ENCODE results near the gene ZER1. TPM values are rescaled to one million over a fixed set of nuclear protein-coding genes. Genes with fewer than 3 reads are reported as not detected.
"Not testable (repeated sequence)": the region's sequence is repeated elsewhere in the genome, so short reads cannot be mapped to it uniquely, and the experiment has no call there.

The ZER1 gene
- total RNA-seq, 2 donors from 2014 or later = 16.0 to 28.5 TPM

DNA sequence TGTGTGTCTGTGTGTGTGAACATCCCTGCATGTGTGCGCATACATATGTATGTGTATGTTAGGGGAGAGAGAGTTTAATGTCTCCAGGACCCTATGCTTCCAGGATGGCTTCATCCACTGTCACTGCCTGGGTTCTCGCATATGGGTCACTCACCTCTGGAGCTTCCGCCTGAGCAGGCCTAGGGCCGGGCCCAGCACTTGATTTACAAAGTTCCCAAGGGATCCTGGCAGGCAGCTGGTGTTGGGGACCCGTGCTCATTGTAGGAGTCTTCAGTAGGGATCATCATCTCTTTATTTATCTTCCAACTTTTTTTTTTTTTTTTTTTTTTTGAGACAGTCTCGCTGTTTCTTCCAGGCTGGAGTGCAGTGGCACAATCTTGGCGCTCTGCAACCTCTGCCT lies 28.3 kb upstream of the ZER1 start:
- H3K27me3 Mint-ChIP-seq = no peaks in the 10 kb centered on the region
- no peak overlapping the region for H3K4me3 Mint-ChIP-seq
- peaks cover 89% of the 10 kb centered on the region for H3K36me3 Mint-ChIP-seq (ENCODE audit: low read depth)
- ATAC-seq (replicated peaks) = no peak
- no peaks in the 10 kb centered on the region for H3K4me1 Mint-ChIP-seq
- H3K27ac Mint-ChIP-seq = no peak overlapping the region
- H3K9me3 Mint-ChIP-seq = no peaks in the 10 kb centered on the region

DNA sequence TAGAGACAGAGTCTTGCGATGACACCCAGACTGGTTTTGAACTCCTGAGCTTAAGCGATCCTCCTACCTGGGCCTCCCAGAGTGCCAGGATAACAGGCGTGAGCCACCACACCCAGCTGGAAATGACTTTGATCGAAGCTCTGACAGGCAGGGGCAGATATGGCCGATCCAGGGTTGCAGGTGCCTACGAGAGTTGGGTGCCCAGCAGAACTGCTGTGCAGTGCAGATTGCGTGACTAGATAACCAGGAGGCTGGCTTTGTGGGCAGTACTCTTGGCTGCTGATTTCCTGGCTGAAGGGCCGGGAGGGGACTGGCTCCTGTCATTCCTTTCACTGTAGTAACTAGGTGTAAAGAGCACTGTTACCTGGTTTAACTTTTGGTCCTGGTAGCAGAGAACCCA lies 27.2 kb upstream of the ZER1 start:
- no peak for ATAC-seq (replicated peaks)
- H3K27ac Mint-ChIP-seq = no peak overlapping the region
- no peaks in the 10 kb centered on the region for H3K27me3 Mint-ChIP-seq
- no peaks in the 10 kb centered on the region for H3K9me3 Mint-ChIP-seq
- H3K36me3 Mint-ChIP-seq (ENCODE audit: low read depth) = peaks cover 92% of the 10 kb centered on the region
- no peak overlapping the region for H3K4me3 Mint-ChIP-seq
- no peaks in the 10 kb centered on the region for H3K4me1 Mint-ChIP-seq

DNA sequence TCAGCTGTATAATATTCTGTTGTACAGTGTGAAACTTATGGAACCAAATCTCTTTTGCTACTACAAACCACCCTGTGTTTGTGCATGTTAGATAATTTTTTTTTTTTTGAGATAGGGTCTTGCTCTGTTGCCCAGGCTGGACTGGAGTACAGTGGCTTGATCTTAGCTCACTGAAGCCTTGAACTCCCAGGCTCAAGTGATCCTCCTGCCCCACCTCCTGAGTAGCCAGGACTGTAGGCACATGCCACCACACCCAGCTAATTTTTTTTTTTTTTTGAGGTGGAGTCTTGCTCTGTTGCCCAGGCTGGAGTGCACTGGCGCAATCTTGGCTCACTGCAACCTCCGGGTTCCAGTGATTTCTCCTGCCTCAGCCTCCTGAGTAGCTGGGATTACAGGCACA lies 23.2 kb upstream of the ZER1 start:
- H3K27ac Mint-ChIP-seq; H3K4me1 Mint-ChIP-seq; ATAC-seq (replicated peaks): not testable (repeated sequence)

DNA sequence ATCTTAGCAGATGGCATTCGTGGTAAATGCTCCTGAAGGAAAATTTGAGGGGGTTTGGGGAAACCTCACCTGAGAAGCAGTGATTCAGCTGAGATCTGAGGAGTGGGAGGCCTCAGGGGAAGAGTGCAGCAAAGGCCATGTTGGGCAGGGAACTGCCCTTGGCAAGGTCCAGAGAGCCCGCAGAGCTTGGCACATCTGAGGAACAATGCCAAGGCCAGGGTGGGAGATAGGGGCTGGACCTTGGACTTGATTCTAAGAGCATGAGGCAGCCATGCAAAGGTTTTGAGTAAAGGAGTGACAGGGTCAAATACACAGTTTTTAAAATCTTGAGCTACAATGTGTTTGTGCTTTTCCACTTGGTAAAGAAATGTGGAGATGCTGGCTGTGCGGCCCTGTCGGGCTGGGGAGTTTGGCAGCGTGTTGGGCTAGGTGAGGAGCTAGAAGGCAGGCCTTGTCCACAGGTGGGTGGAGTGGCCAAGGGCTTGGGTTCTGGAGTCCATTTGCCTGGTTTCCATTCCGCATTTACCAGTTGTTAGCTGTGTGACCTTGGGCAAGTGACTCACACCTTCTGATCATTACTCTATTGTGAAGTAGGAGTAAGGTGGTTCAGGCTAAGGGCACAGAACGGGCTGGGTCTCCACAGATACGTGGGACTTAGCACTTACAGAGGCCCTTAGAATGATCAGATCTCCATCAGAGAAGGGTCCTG lies 21.4 kb upstream of the ZER1 start:
- Mint-ChIP-seq H3K4me1 (no peaks in the 10 kb centered on the region), H3K4me3 (no peak overlapping the region), H3K27ac (peak overlapping the region; percentile 41), H3K27me3 (no peaks in the 10 kb centered on the region), H3K36me3 (ENCODE audit: low read depth) (peaks cover 84% of the 10 kb centered on the region), H3K9me3 (no peaks in the 10 kb centered on the region)
- ATAC-seq (replicated peaks) = no peak

More for the DNA sequence above, 23.2 kb upstream of the ZER1 start:
- not testable (repeated sequence) for H3K27me3 Mint-ChIP-seq, H3K9me3 Mint-ChIP-seq, H3K4me3 Mint-ChIP-seq
- peaks cover 97% of the 10 kb centered on the region for H3K36me3 Mint-ChIP-seq (ENCODE audit: low read depth)

DNA sequence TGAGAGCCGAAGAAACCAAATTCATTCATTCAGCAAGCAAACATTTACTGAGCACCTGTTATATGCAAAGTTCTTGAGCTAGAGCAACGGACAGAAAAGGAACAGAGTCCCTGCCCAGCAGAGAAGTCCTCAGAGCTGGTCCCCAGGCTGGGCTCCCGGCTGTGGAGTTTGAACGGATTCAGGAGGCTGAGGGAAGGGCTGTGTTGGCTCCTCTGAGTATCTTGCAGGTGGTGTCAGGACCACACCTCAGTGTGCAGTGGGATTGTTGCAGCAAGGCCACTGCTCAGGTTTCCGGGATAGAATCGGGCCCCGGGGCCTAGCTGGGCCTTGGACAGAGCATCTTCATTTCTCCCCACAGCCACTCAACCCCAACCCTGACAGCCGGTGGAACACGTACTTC lies 20.4 kb upstream of the ZER1 start:
- Mint-ChIP-seq H3K4me3 (no peak overlapping the region), H3K36me3 (ENCODE audit: low read depth) (peaks cover 74% of the 10 kb centered on the region), H3K27me3 (no peaks in the 10 kb centered on the region), H3K9me3 (no peaks in the 10 kb centered on the region), H3K4me1 (no peaks in the 10 kb centered on the region), H3K27ac (no peak overlapping the region)
- no peak for ATAC-seq (replicated peaks)

DNA sequence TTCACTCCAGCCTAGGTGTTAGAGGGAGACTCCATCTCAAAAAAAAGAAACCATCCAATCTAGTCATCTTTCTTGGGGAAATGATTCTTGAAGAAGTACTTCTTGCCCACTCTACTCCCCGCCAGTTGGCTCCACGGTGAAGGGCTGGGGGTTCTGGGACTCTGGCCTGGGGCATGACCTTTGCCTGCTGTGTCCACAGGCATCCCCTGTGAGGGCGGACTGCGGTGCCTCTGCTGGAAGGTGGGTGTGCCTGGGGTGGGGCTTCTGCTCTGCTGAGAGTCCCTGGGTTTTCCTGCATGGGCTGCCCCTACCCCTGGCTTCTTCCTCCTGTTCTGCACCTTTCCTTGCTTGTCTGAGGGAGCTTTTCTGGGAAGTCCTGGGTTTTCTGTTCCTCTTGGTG lies 18.8 kb upstream of the ZER1 start:
- H3K27me3 Mint-ChIP-seq = no peaks in the 10 kb centered on the region
- ATAC-seq (replicated peaks) = no peak
- peaks cover 58% of the 10 kb centered on the region for H3K36me3 Mint-ChIP-seq (ENCODE audit: low read depth)
- H3K4me1 Mint-ChIP-seq = no peaks in the 10 kb centered on the region
- H3K27ac Mint-ChIP-seq = peak overlapping the region; percentile 21
- H3K9me3 Mint-ChIP-seq = no peaks in the 10 kb centered on the region
- H3K4me3 Mint-ChIP-seq = no peak overlapping the region

DNA sequence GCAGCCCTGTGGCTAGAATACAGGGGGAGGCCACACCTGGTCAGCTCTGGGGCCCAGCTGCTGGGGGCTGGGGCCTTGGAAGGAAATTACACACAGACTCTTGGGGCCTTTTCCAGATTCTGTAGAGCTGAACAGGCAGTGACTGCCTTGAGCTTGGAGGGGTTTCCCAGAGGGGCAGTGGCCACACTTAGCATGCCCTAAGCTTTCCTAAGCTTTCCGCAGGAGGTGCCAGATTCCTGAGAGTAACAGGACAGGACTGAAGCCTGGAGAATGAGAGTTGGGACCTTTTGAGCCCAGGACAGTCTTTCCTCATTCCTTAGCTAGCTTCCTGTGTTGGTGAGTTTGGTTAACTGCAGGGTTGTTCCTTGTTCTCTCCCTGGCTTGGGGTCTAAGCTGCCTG lies 16.7 kb upstream of the ZER1 start:
- peaks cover 38% of the 10 kb centered on the region for H3K36me3 Mint-ChIP-seq (ENCODE audit: low read depth)
- no peaks in the 10 kb centered on the region for H3K9me3 Mint-ChIP-seq
- peak overlapping the region; percentile 89 for H3K27ac Mint-ChIP-seq
- no peaks in the 10 kb centered on the region for H3K27me3 Mint-ChIP-seq
- H3K4me1 Mint-ChIP-seq = no peaks in the 10 kb centered on the region
- no peak for ATAC-seq (replicated peaks)
- peak overlapping the region; percentile 93 for H3K4me3 Mint-ChIP-seq

DNA sequence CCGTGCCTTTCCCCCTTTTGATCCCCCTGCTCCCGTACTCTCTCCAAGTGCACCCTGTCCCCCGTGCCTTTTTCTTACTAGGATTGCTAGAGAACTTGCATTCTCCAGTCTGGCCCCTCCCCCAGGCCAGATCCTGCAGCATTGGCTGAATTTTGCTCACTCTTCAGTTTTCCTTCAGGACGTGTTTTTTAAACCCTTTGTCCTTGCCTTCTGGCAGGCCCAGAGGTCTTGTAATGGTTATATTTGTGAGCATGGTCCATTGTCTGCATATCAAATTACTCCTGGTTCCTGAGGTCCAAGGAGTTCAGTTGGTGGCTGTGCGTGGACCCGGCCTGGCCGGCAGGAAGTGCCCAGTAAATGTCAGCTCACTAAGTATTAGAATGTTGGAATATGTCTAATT lies 15.9 kb upstream of the ZER1 start:
- H3K9me3 Mint-ChIP-seq = no peaks in the 10 kb centered on the region
- peak overlapping the region; percentile 93 for H3K4me3 Mint-ChIP-seq
- H3K4me1 Mint-ChIP-seq = no peaks in the 10 kb centered on the region
- no peak for ATAC-seq (replicated peaks)
- peak overlapping the region; percentile 89 for H3K27ac Mint-ChIP-seq
- H3K36me3 Mint-ChIP-seq (ENCODE audit: low read depth) = peaks cover 31% of the 10 kb centered on the region
- H3K27me3 Mint-ChIP-seq = no peaks in the 10 kb centered on the region

DNA sequence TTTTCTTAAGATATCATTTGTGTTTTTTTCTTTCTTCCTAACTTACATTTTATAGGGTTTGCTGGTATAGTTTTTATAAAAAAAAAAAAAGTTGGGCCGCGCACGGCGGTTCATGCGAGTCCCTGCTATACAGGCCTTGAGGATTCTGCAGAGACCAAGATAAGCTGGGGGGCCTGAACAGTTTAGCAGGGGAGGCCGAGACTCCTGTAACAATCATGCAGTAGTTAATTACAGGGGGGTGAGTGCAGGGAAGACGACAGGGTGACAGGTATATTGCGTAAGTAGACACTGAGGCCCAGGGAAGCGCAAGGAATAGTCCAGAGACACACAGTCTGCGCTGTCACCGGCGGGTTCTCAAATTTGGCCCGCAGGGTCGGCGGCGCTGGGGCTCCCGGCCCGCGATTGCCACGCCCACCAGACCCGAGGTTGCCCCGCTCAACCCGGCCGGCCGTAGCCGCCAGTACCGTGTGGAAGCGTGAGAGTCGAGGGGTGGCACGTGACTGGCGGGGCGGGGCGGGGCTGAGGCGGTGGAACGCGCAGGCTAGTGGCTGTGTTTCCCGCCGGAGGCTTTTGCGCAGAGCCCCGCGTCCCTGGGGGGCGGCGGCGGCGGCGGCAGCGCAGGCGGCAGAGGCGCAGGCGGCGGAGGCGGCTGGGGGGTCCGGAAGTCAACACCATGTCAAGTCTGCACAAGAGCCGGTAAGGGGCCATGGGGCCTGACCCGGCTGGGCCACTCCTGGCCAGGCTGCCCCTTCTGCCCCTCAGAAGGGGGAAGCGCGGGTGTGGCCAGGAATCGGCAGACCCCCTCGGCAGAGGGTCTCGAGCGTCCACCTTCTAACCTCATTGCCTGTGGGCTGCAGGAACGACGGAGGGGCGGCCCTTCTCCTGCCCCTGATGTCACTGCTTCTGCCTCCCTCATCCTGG lies 15.2 kb upstream of the ZER1 start, which contains the start of gene TBC1D13:
TSS of gene TBC1D13 (plus strand) at position 573 of the 921 bp plus-strand sequence. CDS start at position 674, 101 bp downstream.
- no peaks in the 10 kb centered on the region for H3K27me3 Mint-ChIP-seq
- no peaks in the 10 kb centered on the region for H3K4me1 Mint-ChIP-seq
- no peaks in the 10 kb centered on the region for H3K9me3 Mint-ChIP-seq
- H3K36me3 Mint-ChIP-seq (ENCODE audit: low read depth) = peaks cover 23% of the 10 kb centered on the region
- peak; percentile 99 for ATAC-seq (replicated peaks)
- H3K4me3 Mint-ChIP-seq = peak within 1 kb of the TSS; percentile 93
- peak within 1 kb of the TSS; percentile 89 for H3K27ac Mint-ChIP-seq

DNA sequence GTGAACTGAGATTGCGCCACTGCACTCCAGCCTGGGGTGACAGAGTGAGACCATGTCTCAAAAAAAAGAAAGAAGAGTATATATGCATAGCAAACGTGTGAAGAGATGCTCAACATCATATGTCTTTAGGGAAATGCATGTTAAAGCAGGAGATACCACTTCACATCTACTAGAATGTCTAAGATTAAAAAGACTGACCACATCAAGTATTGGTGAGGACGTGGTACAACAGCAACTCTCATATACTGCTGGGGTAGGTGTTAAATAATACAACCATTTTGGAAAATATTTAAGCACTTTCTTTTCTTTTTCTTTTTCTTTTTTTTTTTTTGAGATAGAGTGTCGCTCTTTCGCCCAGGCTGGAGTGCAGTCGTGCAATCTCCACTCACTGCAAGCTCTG lies 13.7 kb upstream of the ZER1 start:
- ATAC-seq (replicated peaks) = no peak
- peak overlapping the region; percentile 38 for H3K27ac Mint-ChIP-seq
- H3K4me3 Mint-ChIP-seq = no peak overlapping the region
- H3K36me3 Mint-ChIP-seq (ENCODE audit: low read depth) = peaks cover 8% of the 10 kb centered on the region
- no peaks in the 10 kb centered on the region for H3K4me1 Mint-ChIP-seq
- H3K9me3 Mint-ChIP-seq = no peaks in the 10 kb centered on the region
- H3K27me3 Mint-ChIP-seq = no peaks in the 10 kb centered on the region

DNA sequence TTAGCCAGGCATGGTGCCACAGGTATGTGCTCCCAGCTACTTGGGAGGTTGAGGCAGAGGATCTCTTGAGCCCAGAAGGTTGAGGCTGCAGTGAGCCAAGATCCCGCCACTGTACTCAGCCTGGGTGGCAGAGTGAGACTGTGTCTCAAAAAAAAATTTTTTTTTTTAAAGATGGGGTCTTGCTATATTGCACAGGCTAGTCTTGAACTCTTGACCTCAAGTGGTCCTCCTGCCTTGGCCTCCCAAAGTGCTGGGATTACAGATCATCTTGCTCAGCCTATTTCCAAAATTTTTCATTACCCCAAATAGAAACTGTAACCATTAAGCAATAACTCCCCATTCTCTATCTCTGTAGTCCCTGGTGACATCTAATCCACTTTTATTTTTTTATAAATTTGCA lies 10.9 kb upstream of the ZER1 start:
- H3K4me1 Mint-ChIP-seq = no peaks in the 10 kb centered on the region

DNA sequence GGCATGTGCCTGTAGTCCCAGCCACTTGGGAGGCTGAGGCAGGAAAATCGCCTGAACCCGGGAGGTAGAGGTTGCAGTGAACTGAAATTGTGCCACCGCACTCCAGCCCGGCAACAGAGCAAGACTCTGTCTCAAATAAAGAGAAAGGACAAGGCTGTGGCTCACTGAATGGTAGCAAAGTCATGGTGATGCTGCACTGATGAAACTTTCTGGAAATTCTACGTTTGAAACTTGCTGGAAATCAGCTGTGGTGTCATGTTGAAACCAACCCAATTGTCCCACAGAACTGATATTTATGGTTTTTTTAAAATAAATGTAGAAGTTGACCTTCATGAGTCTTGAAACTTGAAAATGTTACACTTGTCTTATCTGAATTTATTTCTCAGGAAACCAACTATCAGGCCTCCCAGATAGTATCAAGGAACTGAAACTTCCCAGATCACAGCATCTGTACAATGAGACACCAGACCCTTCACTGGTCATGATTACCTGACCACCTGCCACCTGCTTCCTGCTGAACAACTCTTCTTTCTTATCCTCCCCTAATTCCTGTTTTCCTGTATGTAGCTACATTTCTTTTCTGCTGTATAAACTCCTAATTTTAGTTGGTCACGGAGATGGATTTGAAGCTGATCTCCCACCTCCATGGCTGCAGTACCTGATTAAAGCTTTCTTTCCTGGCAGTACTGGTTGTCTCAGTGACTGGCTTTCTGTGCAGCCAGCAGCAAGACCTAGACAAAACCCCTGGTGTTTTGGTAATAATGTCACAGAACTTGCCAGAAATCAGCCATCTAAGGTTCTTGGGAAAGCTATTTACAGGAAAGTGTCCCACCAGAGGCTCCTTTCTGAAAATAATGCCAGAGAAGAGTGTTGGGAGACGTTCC lies 9.7 kb upstream of the ZER1 start:
- Mint-ChIP-seq H3K4me3 (no peak overlapping the region), H3K27me3 (no peaks in the 10 kb centered on the region), H3K27ac (no peak overlapping the region), H3K36me3 (ENCODE audit: low read depth) (no peaks in the 10 kb centered on the region), H3K4me1 (no peaks in the 10 kb centered on the region), H3K9me3 (no peaks in the 10 kb centered on the region)
- no peak for ATAC-seq (replicated peaks)

More for the DNA sequence above, 10.9 kb upstream of the ZER1 start:
- no peaks in the 10 kb centered on the region for H3K9me3 Mint-ChIP-seq
- H3K36me3 Mint-ChIP-seq (ENCODE audit: low read depth) = no peaks in the 10 kb centered on the region
- no peak overlapping the region for H3K27ac Mint-ChIP-seq
- no peak for ATAC-seq (replicated peaks)
- H3K4me3 Mint-ChIP-seq = no peak overlapping the region
- H3K27me3 Mint-ChIP-seq = no peaks in the 10 kb centered on the region

DNA sequence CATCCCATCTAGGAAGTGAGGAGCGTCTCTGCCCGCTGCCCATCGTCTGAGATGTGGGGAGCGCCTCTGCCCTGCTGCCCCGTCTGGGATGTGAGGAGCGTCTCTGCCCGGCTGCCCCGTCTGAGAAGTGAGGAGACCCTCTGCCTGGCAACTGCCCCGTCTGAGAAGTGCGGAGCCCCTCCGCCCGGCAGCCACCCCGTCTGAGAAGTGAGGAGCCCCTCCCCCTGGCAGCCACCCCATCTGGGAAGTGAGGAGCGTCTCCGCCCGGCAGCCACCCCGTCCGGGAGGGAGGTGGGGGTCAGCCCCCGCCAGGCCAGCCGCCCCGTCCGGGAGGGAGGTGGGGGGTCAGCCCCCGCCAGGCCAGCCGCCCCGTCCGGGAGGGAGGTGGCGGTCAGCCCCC lies 8.4 kb upstream of the ZER1 start:
- not testable (repeated sequence) for H3K36me3 Mint-ChIP-seq (ENCODE audit: low read depth); H3K4me1 Mint-ChIP-seq; ATAC-seq (replicated peaks); H3K27me3 Mint-ChIP-seq; H3K27ac Mint-ChIP-seq; H3K4me3 Mint-ChIP-seq; H3K9me3 Mint-ChIP-seq

DNA sequence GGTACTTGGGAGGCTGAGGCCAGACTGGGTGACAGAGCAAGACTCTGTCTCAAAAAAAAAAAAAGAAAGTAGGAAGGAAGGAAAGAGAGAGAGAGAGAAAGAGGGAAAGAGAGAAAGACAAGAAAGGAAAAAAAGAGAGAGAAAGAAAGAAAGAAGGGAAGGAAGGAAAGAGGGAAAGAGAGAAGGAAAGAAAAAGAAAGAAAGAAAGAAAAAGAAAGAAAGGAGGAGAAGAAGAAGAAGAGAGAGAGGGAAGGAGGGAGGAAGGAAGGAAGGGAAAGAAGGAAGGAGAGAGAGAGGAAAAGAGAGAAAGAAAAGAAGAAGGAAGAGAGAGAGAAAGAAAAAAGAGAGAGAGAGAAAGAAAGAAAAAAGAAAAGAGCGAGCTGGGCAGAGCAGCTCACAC lies 3.1 kb upstream of the ZER1 start:
- Mint-ChIP-seq H3K27me3 (no peaks in the 10 kb centered on the region), H3K4me1 (peaks cover 12% of the 10 kb centered on the region), H3K4me3 (no peak overlapping the region), H3K36me3 (ENCODE audit: low read depth) (no peaks in the 10 kb centered on the region), H3K27ac (no peak overlapping the region), H3K9me3 (no peaks in the 10 kb centered on the region)
- ATAC-seq (replicated peaks) = no peak
